HCT116 (cell line): ENCODE results near the gene CMTM2. TPM values are rescaled to one million over a fixed set of nuclear protein-coding genes. Genes with fewer than 3 reads are reported as not detected.

Experiments used
- ATAC-seq: fragments of 200-7000 bp; cut with Tn5 transposase; 2 replicates; pipeline ENCODE4 v1.9.1; 2020; ENCODE audit warnings: mild to moderate bottlenecking, moderate library complexity
- BruUV-seq: library from RNA; stranded (reverse); fragments of 400-500 nt; replicated peaks from 2 replicates; lab custom pipeline; 2021; lab: Mats Ljungman, UMichigan
- CTCF ChIA-PET: fragments of 300-600 bp; sonication (Branson Sonifier 250); formaldehyde crosslinking; loops from one replicate; lab custom pipeline; 2021; ENCODE audit warnings: antibody characterized with exemption; lab: Charles Lee
- POLR2A ChIA-PET: fragments of 300-600, 350-600 bp; sonication (Branson Sonifier 250); formaldehyde crosslinking; loops from one replicate; lab custom pipeline; 2021; ENCODE audit warnings: antibody characterized with exemption; lab: Charles Lee
- RAD21 ChIA-PET, 2 experiments: fragments of 300-600 bp; sonication (Branson Sonifier 250); formaldehyde crosslinking; loops; one replicate each; lab custom pipeline; 2023; ENCODE audit warnings: low total read pairs in 2 of 2; ENCODE audit not compliant: uncharacterized antibody in 2 of 2, unreplicated experiment in 2 of 2, low non-redundant PET in 1 of 2; lab: Charles Lee
- DNase-seq: peaks from one replicate; pipeline ENCODE4 v3.0.0-alpha.2; 2010; ENCODE audit warnings: low read depth, low spot score
- H2AFZ ChIP-seq: fragments of 200-600 bp; shearing (Covaris generic), sonication (generic); 2 replicates; pipeline ENCODE4 v1.6.1; 2017; ENCODE audit warnings: low read depth, mixed run types, mixed read lengths, antibody characterized with exemption, low read length; ENCODE audit not compliant: poor library complexity, severe bottlenecking
- H3K27ac ChIP-seq: 2 replicates; pipeline ENCODE4 v1.5.1; 2012; ENCODE audit warnings: low read depth, low read length
- H3K27me3 ChIP-seq: fragments of 200-600 bp; sonication (generic); 2 replicates; pipeline ENCODE4 v1.6.1; 2016; ENCODE audit warnings: mixed run types, low read length, mixed read lengths; ENCODE audit not compliant: insufficient read depth
- H3K36me3 ChIP-seq, 2 experiments: fragments of 200-500 bp in 1 of 2; fragments of 200-600 bp in 1 of 2; sonication (Bioruptor generic) in 1 of 2; sonication (generic) in 1 of 2; 2 replicates each; pipeline versions ENCODE4 v1.5.1 to v1.6.1; 2014 to 2016; ENCODE audit warnings: low read length in 2 of 2, inconsistent platforms in 1 of 2, mixed read lengths in 1 of 2, mixed run types in 1 of 2; ENCODE audit not compliant: insufficient read depth in 2 of 2, control insufficient read depth in 1 of 2
- H3K4me1 ChIP-seq, 2 experiments: fragments of 200-600 bp in 1 of 2; sonication (generic) in 1 of 2; 2 replicates each; pipeline versions ENCODE4 v1.5.1 to v1.6.1; 2012 to 2017; ENCODE audit warnings: low read length in 2 of 2, inconsistent platforms in 1 of 2, mild to moderate bottlenecking in 1 of 2, mixed read lengths in 1 of 2, mixed run types in 1 of 2, moderate library complexity in 1 of 2; ENCODE audit not compliant: insufficient read depth in 2 of 2, control insufficient read depth in 1 of 2
- H3K4me2 ChIP-seq: fragments of 200-600 bp; sonication (generic); 2 replicates; pipeline ENCODE4 v1.6.1; 2017; ENCODE audit warnings: mixed run types, low read length, mixed read lengths
- H3K4me3 ChIP-seq, 2 experiments: fragments of 200-600 bp in 1 of 2; sonication (generic) in 1 of 2; replicated peaks in 1 of 2; 2 replicates each; pipeline ENCODE4 v1.5.1; 2011 to 2016; ENCODE audit warnings: low read length in 2 of 2, control low read depth in 1 of 2, low read depth in 1 of 2, mild to moderate bottlenecking in 1 of 2, mixed read lengths in 1 of 2, mixed run types in 1 of 2
- H3K79me2 ChIP-seq: fragments of 200-600 bp; sonication (generic); 2 replicates; pipeline ENCODE4 v1.6.1; 2017; ENCODE audit warnings: mild to moderate bottlenecking, mixed run types, low read length, moderate library complexity, mixed read lengths; ENCODE audit not compliant: insufficient read depth
- H3K9ac ChIP-seq: fragments of 200-600 bp; sonication (generic); 2 replicates; pipeline ENCODE4 v1.6.1; 2016; ENCODE audit warnings: low read length, mixed read lengths
- H3K9me2 ChIP-seq: fragments of 200-600 bp; sonication (generic), shearing (Covaris generic); 2 replicates; pipeline ENCODE4 v1.6.1; 2017; ENCODE audit warnings: mixed run types, mild to moderate bottlenecking, moderate library complexity; ENCODE audit not compliant: insufficient read depth
- H3K9me3 ChIP-seq, 2 experiments: fragments of 200-500 bp in 1 of 2; fragments of 200-600 bp in 1 of 2; sonication (Bioruptor generic) in 1 of 2; sonication (generic) in 1 of 2; 2 replicates each; pipeline ENCODE4 v1.6.1; 2014 to 2017; ENCODE audit warnings: low read length in 2 of 2, mixed read lengths in 2 of 2, inconsistent platforms in 1 of 2, low read depth in 1 of 2, mild to moderate bottlenecking in 1 of 2, mixed run types in 1 of 2, moderate library complexity in 1 of 2; ENCODE audit not compliant: control insufficient read depth in 1 of 2, insufficient read depth in 1 of 2
- H4K20me1 ChIP-seq: fragments of 200-600 bp; sonication (generic), shearing (Covaris generic); 2 replicates; pipeline ENCODE4 v1.6.1; 2017; ENCODE audit warnings: mixed run types, mild to moderate bottlenecking, moderate library complexity; ENCODE audit not compliant: insufficient read depth
- ATF3 ChIP-seq: IDR thresholded peaks from 2 replicates; pipeline ENCODE4 v1.6.1; 2012
- CEBPB ChIP-seq: IDR thresholded peaks from 2 replicates; pipeline ENCODE4 v1.6.1; 2012; ENCODE audit warnings: low read depth
- EGR1 ChIP-seq: IDR thresholded peaks from 2 replicates; pipeline ENCODE4 v1.6.1; 2012; ENCODE audit warnings: low read depth
- ELF1 ChIP-seq: IDR thresholded peaks from 2 replicates; pipeline ENCODE4 v1.6.1; 2012; ENCODE audit warnings: low read depth, borderline replicate concordance
- EZH2phosphoT487 ChIP-seq: fragments of 200-600 bp; IDR thresholded peaks from 2 replicates; pipeline ENCODE4 v1.6.1; 2018; ENCODE audit warnings: antibody characterized with exemption, borderline replicate concordance
- FOSL1 ChIP-seq: IDR thresholded peaks from 2 replicates; pipeline ENCODE4 v1.6.1; 2012; ENCODE audit warnings: low read depth
- JUND ChIP-seq: IDR thresholded peaks from 2 replicates; pipeline ENCODE4 v1.6.1; 2012
- POLR2A ChIP-seq: IDR thresholded peaks from 2 replicates; pipeline ENCODE4 v1.7.0; 2011; ENCODE audit warnings: borderline replicate concordance; ENCODE audit not compliant: insufficient read depth, insufficient read length; ENCODE audit errors: extremely low read depth
- POLR2AphosphoS5 ChIP-seq: IDR thresholded peaks from 2 replicates; pipeline ENCODE4 v1.6.1; 2011; ENCODE audit warnings: mild to moderate bottlenecking, low read depth, low read length, moderate library complexity
- YY1 ChIP-seq: IDR thresholded peaks from 2 replicates; pipeline ENCODE4 v1.6.1; 2011; ENCODE audit warnings: low read length, low read depth, moderate library complexity, mild to moderate bottlenecking; ENCODE audit not compliant: insufficient replicate concordance; ENCODE audit errors: extremely low read depth
- ZFX ChIP-seq: fragments of 450-650 bp; IDR thresholded peaks from 2 replicates; pipeline ENCODE4 v1.6.1; 2017
- ZNF274 ChIP-seq: fragments of 200-500 bp; sonication (Bioruptor generic); IDR thresholded peaks from 2 replicates; pipeline ENCODE4 v1.6.1; 2014; ENCODE audit warnings: mild to moderate bottlenecking, low read depth, low read length, inconsistent platforms
- intact Hi-C: fragments of 100-400 bp; cut with micrococcal nuclease; formaldehyde crosslinking; loops from 2 replicates; pipeline ENCODE4 v1.10.0; 2022
- total RNA-seq: library from RNA; stranded (reverse); gene quantifications from one replicate; pipeline ENCODE4 v1.2.1, GENCODE V29; 2021; ENCODE audit not compliant: unreplicated experiment
- TF ChIP-seq, protein P1 (sequence below): IDR thresholded peaks from 2 replicates; pipeline ENCODE4 v1.6.1; 2012; ENCODE audit warnings: low read depth

CMTM2 gene
- total RNA-seq, 1 experiment from 2014 or later: 0.42 TPM

GRCh38 chr16:66581246-66581952 lies 2.1 kb downstream of the CMTM2 start:
- H3K27ac ChIP-seq: no peak overlapping the region
- ChIA-PET POLR2A (no interaction called here), RAD21 (no interaction called here), CTCF (interaction anchor here (1.0 to 3.5 kb wide), 2 partner anchors 9 to 27 kb away, joined by 3 to 15 read pairs; no protein-coding TSS in a partner anchor)
- ATAC-seq: no peak
- no peaks in the 10 kb centered on the region for H3K79me2 ChIP-seq
- no peaks in the 10 kb centered on the region for H4K20me1 ChIP-seq
- peaks cover 18 to 20% of the 10 kb centered on the region in 2 experiments for H3K4me1 ChIP-seq
- no TSS peak for BruUV-seq
- no peaks in the 10 kb centered on the region for H3K36me3 ChIP-seq
- peak overlapping the region; percentile 25 for H3K4me2 ChIP-seq
- no peaks in the 10 kb centered on the region for H3K9me2 ChIP-seq
- no peaks in the 10 kb centered on the region for H3K9me3 ChIP-seq
- H2AFZ ChIP-seq: no peak overlapping the region
- TF ChIP-seq ATF3 (no peak), EGR1 (peak; percentile 57; the same call in 1 of the 2 replicates)
- no peak overlapping the region for H3K4me3 ChIP-seq
- no peaks in the 10 kb centered on the region for H3K27me3 ChIP-seq
- no peak for DNase-seq
- no peak overlapping the region for H3K9ac ChIP-seq
- intact Hi-C loops: loop anchor here (5.0 kb wide), 1 partner anchor 174 kb away; no protein-coding TSS in a partner anchor

GRCh38 chr16:66585481-66586239 lies 6.4 kb downstream of the CMTM2 start:
- H3K79me2 ChIP-seq: no peaks in the 10 kb centered on the region
- no peak overlapping the region for H2AFZ ChIP-seq
- no peaks in the 10 kb centered on the region for H3K36me3 ChIP-seq
- no peak overlapping the region for H3K4me3 ChIP-seq
- ChIA-PET POLR2A (no interaction called here), CTCF (no interaction called here), RAD21 (no interaction called here)
- peaks cover 10 to 13% of the 10 kb centered on the region in 2 experiments for H3K4me1 ChIP-seq
- BruUV-seq: no TSS peak
- H3K9ac ChIP-seq: no peak overlapping the region
- intact Hi-C loops: no loop called here
- ATAC-seq (no peak), DNase-seq (no peak)
- H4K20me1 ChIP-seq: no peaks in the 10 kb centered on the region
- H3K9me3 ChIP-seq: no peaks in the 10 kb centered on the region
- H3K9me2 ChIP-seq: no peaks in the 10 kb centered on the region
- H3K27me3 ChIP-seq: no peaks in the 10 kb centered on the region
- no peak overlapping the region for H3K27ac ChIP-seq
- H3K4me2 ChIP-seq: no peak overlapping the region
- TF ChIP-seq ELF1 (no peak), JUND (no peak), YY1 (no peak), EGR1 (no peak), POLR2AphosphoS5 (no peak), ATF3 (no peak), POLR2A (no peak), CEBPB (no peak), ZNF274 (no peak), EZH2phosphoT487 (no peak), ZFX (no peak), FOSL1 (no peak)
- TF ChIP-seq, protein P1, sequence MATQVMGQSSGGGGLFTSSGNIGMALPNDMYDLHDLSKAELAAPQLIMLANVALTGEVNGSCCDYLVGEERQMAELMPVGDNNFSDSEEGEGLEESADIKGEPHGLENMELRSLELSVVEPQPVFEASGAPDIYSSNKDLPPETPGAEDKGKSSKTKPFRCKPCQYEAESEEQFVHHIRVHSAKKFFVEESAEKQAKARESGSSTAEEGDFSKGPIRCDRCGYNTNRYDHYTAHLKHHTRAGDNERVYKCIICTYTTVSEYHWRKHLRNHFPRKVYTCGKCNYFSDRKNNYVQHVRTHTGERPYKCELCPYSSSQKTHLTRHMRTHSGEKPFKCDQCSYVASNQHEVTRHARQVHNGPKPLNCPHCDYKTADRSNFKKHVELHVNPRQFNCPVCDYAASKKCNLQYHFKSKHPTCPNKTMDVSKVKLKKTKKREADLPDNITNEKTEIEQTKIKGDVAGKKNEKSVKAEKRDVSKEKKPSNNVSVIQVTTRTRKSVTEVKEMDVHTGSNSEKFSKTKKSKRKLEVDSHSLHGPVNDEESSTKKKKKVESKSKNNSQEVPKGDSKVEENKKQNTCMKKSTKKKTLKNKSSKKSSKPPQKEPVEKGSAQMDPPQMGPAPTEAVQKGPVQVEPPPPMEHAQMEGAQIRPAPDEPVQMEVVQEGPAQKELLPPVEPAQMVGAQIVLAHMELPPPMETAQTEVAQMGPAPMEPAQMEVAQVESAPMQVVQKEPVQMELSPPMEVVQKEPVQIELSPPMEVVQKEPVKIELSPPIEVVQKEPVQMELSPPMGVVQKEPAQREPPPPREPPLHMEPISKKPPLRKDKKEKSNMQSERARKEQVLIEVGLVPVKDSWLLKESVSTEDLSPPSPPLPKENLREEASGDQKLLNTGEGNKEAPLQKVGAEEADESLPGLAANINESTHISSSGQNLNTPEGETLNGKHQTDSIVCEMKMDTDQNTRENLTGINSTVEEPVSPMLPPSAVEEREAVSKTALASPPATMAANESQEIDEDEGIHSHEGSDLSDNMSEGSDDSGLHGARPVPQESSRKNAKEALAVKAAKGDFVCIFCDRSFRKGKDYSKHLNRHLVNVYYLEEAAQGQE: no peak
